ENCODE measurements around the gene PMS1.

DNA sequence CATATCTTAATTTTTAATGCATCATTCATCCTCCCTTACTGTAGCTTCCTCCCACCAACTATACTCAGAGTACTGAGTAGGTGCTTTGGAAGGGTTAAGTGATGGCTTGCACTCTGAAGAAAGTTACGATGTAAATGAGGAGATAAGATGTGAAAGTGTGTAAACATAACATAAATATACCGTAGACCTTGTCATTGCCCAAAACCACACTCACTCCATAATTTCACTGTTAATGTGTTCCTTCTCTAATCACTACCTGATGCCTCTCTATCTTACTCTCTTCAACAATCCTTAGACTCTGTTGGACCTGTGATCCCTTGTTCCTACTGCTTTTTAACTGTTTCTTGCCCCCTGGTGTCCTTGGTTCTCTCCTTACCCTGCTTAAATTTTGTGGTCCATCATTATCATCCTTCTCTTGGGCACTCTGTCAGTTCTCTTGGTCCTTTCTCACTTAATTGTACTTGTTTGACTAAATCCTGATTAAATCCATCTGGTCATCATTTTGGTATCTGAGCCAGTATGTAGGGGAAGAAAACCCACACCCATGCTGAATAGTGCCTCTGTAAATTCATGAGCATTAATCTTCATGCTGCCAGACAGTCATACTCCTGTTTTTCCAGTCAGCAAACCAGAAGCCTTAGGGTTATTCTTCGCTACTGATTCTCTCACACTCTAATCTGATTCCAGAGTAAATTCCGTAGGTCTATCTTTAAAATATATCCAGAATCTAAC is 45.0 kb downstream of the PMS1 start:
- TF ChIP-seq, protein P1, sequence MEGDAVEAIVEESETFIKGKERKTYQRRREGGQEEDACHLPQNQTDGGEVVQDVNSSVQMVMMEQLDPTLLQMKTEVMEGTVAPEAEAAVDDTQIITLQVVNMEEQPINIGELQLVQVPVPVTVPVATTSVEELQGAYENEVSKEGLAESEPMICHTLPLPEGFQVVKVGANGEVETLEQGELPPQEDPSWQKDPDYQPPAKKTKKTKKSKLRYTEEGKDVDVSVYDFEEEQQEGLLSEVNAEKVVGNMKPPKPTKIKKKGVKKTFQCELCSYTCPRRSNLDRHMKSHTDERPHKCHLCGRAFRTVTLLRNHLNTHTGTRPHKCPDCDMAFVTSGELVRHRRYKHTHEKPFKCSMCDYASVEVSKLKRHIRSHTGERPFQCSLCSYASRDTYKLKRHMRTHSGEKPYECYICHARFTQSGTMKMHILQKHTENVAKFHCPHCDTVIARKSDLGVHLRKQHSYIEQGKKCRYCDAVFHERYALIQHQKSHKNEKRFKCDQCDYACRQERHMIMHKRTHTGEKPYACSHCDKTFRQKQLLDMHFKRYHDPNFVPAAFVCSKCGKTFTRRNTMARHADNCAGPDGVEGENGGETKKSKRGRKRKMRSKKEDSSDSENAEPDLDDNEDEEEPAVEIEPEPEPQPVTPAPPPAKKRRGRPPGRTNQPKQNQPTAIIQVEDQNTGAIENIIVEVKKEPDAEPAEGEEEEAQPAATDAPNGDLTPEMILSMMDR (IDR thresholded peaks at IDR 0.05; ENCODE audit: low read depth, low read length): no peak
- no peak for TF ChIP-seq POLR2A (IDR thresholded peaks at IDR 0.05; ENCODE audit: extremely low read depth, insufficient read length)
- TF ChIP-seq, protein P2, sequence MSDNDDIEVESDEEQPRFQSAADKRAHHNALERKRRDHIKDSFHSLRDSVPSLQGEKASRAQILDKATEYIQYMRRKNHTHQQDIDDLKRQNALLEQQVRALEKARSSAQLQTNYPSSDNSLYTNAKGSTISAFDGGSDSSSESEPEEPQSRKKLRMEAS (IDR thresholded peaks at IDR 0.05; ENCODE audit: low read depth, low read length): no peak

Data from NB4 (cell line).